PC-9 (cell line): ENCODE data around the gene RHOT1. TPM values are rescaled to one million over a fixed set of nuclear protein-coding genes. Genes with fewer than 3 reads are reported as not detected.
"Not testable (repeated sequence)": the region's sequence is repeated elsewhere in the genome, so short reads cannot be mapped to it uniquely, and the experiment has no call there.

ENCODE experiments used
- BruUV-seq: library from RNA; stranded (reverse); fragments of 400-500 nt; replicated peaks from 2 replicates; lab custom pipeline; 2021; lab: Mats Ljungman, UMichigan
- CTCF ChIA-PET: fragments of 300-600 bp; sonication (Branson Sonifier 250); formaldehyde crosslinking; loops from one replicate; lab custom pipeline; 2022; ENCODE audit warnings: antibody characterized with exemption; lab: Charles Lee
- POLR2A ChIA-PET: fragments of 300-600 bp; sonication (Branson Sonifier 250); formaldehyde crosslinking; loops from one replicate; lab custom pipeline; 2022; ENCODE audit warnings: antibody characterized with exemption; ENCODE audit not compliant: unreplicated experiment; lab: Charles Lee
- DNase-seq, 2 experiments: peaks; one replicate each; pipeline versions ENCODE4 v3.0.0 to v3.0.0-alpha.2; 2015 to 2022; ENCODE audit warnings: mixed read lengths in 1 of 2
- H2AFZ ChIP-seq: fragments of 200-600 bp; sonication (generic); 2 replicates; pipeline ENCODE4 v1.8.1; 2017; ENCODE audit warnings: antibody characterized with exemption
- H3F3A ChIP-seq: fragments of 200-600 bp; sonication (generic); 2 replicates; pipeline ENCODE4 v1.8.1; 2017; ENCODE audit warnings: antibody characterized with exemption, mild to moderate bottlenecking, low read depth; ENCODE audit not compliant: insufficient read depth
- H3K27ac ChIP-seq: fragments of 200-600 bp; sonication (generic); 2 replicates; pipeline ENCODE4 v1.6.1; 2016; ENCODE audit warnings: mixed run types
- H3K27me3 ChIP-seq: fragments of 200-600 bp; sonication (generic); 2 replicates; pipeline ENCODE4 v1.6.1; 2016; ENCODE audit warnings: low read depth, mixed run types; ENCODE audit not compliant: insufficient read depth
- H3K36me3 ChIP-seq: fragments of 200-600 bp; sonication (generic); 2 replicates; pipeline ENCODE4 v1.6.1; 2016; ENCODE audit warnings: low read depth, mixed run types
- H3K4me1 ChIP-seq: fragments of 200-600 bp; sonication (generic); replicated peaks from 2 replicates; pipeline ENCODE4 v1.6.1; 2016; ENCODE audit warnings: mixed run types; ENCODE audit not compliant: insufficient read depth
- H3K4me2 ChIP-seq: fragments of 200-600 bp; sonication (generic); 2 replicates; pipeline ENCODE4 v1.6.1; 2017; ENCODE audit warnings: mixed run types
- H3K4me3 ChIP-seq: fragments of 200-600 bp; sonication (generic); 2 replicates; pipeline ENCODE4 v1.6.1; 2016; ENCODE audit warnings: mixed run types
- H3K79me2 ChIP-seq: fragments of 200-600 bp; sonication (generic); 2 replicates; pipeline ENCODE4 v1.6.1; 2017; ENCODE audit warnings: low read depth, mixed run types
- H3K9me2 ChIP-seq: fragments of 200-600 bp; sonication (generic); 2 replicates; pipeline ENCODE4 v1.8.1; 2017; ENCODE audit warnings: mild to moderate bottlenecking; ENCODE audit not compliant: insufficient read depth
- H3K9me3 ChIP-seq: fragments of 200-600 bp; sonication (generic); 2 replicates; pipeline ENCODE4 v1.8.1; 2016; ENCODE audit warnings: low read depth; ENCODE audit not compliant: insufficient read depth
- H4K20me1 ChIP-seq: fragments of 200-600 bp; sonication (generic); 2 replicates; pipeline ENCODE4 v1.8.1; 2017; ENCODE audit not compliant: insufficient read depth
- EZH2 ChIP-seq: fragments of 200-600 bp; sonication (generic); IDR thresholded peaks from 2 replicates; pipeline ENCODE4 v1.8.0; 2017; ENCODE audit warnings: antibody characterized with exemption, low read depth
- intact Hi-C: fragments of 100-400 bp; cut with micrococcal nuclease; formaldehyde crosslinking; loops from one replicate; pipeline ENCODE4 v1.10.0; 2022; ENCODE audit not compliant: unreplicated experiment
- total RNA-seq: library from RNA; stranded (reverse); gene quantifications from 2 replicates; pipeline ENCODE4 v1.2.3, GENCODE V29; 2021
- TF ChIP-seq, protein P1 (sequence below): fragments of 200-600 bp; sonication (generic); conservative IDR thresholded peaks from 2 replicates; pipeline ENCODE4 v1.6.1; 2017; ENCODE audit warnings: mixed run types, antibody characterized with exemption, mild to moderate bottlenecking, moderate library complexity

RHOT1 gene
- total RNA-seq, 1 experiment from 2014 or later, result 28.3 TPM

DNA sequence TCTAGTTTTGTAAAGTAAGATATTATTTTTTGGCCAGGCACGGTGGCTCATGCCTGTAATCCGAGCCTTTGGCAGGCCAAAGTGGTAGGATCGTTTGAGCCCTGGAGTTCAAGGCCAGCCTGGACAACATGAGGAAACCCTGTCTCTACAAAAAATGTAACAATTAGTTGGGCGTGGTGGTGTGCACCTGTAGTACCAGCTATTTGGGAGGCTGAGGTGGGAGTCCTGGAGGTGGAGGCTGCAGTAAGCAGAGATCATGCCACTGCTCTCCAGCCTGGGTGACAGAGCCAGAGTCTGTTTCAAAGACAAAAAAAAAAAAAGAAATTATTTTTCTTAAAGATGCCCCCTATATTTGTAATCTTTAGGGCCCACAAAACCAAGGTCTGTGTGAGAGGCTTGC lies 16.0 kb upstream of the RHOT1 start:
- Histone ChIP-seq H2AFZ (no peak overlapping the region), H3K9me3 (no peaks in the 10 kb centered on the region), H4K20me1 (no peaks in the 10 kb centered on the region), H3K4me2 (no peak overlapping the region), H3K79me2 (no peaks in the 10 kb centered on the region), H3K27ac (no peak overlapping the region), H3K4me3 (no peak overlapping the region), H3K27me3 (no peaks in the 10 kb centered on the region), H3K9me2 (no peaks in the 10 kb centered on the region), H3K4me1 (peaks cover 10% of the 10 kb centered on the region; the same call in 1 of the 2 replicates), H3K36me3 (no peaks in the 10 kb centered on the region), H3F3A (peaks cover 4% of the 10 kb centered on the region; the same call in 1 of the 2 replicates)
- ChIA-PET CTCF (no interaction called here), POLR2A (no interaction called here)
- DNase-seq, result no peak
- BruUV-seq, result no TSS peak
- TF ChIP-seq, protein P1, sequence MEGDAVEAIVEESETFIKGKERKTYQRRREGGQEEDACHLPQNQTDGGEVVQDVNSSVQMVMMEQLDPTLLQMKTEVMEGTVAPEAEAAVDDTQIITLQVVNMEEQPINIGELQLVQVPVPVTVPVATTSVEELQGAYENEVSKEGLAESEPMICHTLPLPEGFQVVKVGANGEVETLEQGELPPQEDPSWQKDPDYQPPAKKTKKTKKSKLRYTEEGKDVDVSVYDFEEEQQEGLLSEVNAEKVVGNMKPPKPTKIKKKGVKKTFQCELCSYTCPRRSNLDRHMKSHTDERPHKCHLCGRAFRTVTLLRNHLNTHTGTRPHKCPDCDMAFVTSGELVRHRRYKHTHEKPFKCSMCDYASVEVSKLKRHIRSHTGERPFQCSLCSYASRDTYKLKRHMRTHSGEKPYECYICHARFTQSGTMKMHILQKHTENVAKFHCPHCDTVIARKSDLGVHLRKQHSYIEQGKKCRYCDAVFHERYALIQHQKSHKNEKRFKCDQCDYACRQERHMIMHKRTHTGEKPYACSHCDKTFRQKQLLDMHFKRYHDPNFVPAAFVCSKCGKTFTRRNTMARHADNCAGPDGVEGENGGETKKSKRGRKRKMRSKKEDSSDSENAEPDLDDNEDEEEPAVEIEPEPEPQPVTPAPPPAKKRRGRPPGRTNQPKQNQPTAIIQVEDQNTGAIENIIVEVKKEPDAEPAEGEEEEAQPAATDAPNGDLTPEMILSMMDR, result no peak
- TF ChIP-seq EZH2, result no peak
- intact Hi-C loops, result no loop called here

DNA sequence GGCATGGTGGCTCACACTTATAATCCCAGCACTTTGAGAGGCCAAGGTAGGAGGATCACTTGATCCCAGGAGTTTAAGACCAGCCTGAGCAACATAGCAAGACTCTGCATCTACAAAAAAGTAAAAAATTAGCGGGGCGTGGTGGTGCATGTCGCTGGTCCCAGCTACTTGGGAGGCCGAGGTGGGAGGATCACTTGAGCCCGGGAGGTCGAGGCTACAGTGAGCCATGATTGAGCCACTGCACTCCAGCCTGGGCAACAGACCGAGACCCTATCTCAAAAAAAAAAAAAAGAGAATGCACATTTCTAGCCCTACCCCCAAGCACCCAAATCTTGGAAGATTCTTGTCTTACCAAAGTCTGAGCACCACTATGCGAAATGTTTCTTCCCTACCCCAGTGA lies 15.6 kb upstream of the RHOT1 start:
- Histone ChIP-seq H3K27me3 (no peaks in the 10 kb centered on the region), H3K4me3 (peak overlapping the region; percentile 67; the same call in 1 of the 2 replicates), H4K20me1 (no peaks in the 10 kb centered on the region), H2AFZ (peak overlapping the region; percentile 76; the same call in 1 of the 2 replicates), H3K27ac (peak overlapping the region; percentile 16; the same call in 1 of the 2 replicates), H3F3A (peaks cover 4% of the 10 kb centered on the region; the same call in 1 of the 2 replicates), H3K9me3 (no peaks in the 10 kb centered on the region), H3K4me2 (peak overlapping the region; percentile 76), H3K79me2 (no peaks in the 10 kb centered on the region), H3K36me3 (no peaks in the 10 kb centered on the region), H3K4me1 (peaks cover 10% of the 10 kb centered on the region; the same call in 1 of the 2 replicates), H3K9me2 (no peaks in the 10 kb centered on the region)
- intact Hi-C loops, result no loop called here
- ChIA-PET CTCF (no interaction called here), POLR2A (no interaction called here)
- DNase-seq, result no peak
- TF ChIP-seq, protein P1, result no peak
- no peak for TF ChIP-seq EZH2
- BruUV-seq, result no TSS peak

DNA sequence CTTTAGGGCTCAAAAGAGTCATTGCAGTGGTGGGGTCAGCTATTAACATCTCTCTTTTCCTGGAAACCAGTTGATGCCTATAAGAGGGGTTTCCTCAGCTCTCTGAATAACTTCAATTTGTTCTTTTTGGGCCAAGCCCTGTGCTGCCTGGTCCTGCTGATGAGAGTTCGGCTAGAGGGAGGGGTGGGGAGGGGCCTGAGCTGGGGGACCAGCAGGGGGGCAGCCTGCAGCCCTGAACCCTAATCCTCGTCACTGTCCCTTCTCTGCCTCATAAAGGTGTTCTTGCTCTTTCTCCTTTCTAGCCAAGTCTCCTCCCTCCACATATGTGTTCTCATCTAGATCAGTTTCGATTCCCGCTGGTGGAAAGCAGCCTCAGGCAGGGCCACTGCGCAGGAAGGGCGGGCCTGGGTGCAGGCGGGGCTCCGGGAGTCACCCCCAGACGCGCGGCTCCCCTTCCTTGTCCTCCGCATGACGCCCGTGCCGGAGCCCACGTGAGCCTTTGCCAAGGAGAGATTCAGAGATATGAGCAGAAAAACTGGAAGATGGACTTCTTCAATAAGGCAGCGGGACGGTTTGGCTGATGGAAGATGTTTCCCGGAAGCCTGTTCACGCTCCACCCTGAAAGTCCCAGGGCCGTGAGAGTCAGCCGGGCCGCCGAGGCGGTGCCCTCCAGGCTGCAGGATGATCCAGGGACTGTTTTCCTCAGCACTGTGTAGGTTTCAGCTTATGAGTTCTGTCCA lies 15.0 kb upstream of the RHOT1 start:
- no peak for TF ChIP-seq EZH2
- TF ChIP-seq, protein P1, result no peak
- Histone ChIP-seq H3K27ac (peak overlapping the region; percentile 16; the same call in 1 of the 2 replicates), H3K27me3 (no peaks in the 10 kb centered on the region), H3K4me2 (peak overlapping the region; percentile 76), H3K4me3 (peak overlapping the region; percentile 67), H3F3A (peaks cover 4% of the 10 kb centered on the region; the same call in 1 of the 2 replicates), H3K4me1 (peaks cover 10% of the 10 kb centered on the region; the same call in 1 of the 2 replicates), H3K9me2 (no peaks in the 10 kb centered on the region), H2AFZ (peak overlapping the region; percentile 76), H3K36me3 (no peaks in the 10 kb centered on the region), H3K9me3 (no peaks in the 10 kb centered on the region), H4K20me1 (no peaks in the 10 kb centered on the region), H3K79me2 (no peaks in the 10 kb centered on the region)
- CTCF ChIA-PET, result interaction anchor here (0.6 kb wide), 1 partner anchor 122 kb away, joined by 3 read pairs; no protein-coding TSS in a partner anchor
- peak; percentile 60 to 81 for DNase-seq
- POLR2A ChIA-PET, result interaction anchor here (0.6 kb wide), 2 partner anchors 317 to 1254 kb away, joined by 7 to 13 read pairs; no protein-coding TSS in a partner anchor
- BruUV-seq, result no TSS peak
- intact Hi-C loops, result no loop called here

DNA sequence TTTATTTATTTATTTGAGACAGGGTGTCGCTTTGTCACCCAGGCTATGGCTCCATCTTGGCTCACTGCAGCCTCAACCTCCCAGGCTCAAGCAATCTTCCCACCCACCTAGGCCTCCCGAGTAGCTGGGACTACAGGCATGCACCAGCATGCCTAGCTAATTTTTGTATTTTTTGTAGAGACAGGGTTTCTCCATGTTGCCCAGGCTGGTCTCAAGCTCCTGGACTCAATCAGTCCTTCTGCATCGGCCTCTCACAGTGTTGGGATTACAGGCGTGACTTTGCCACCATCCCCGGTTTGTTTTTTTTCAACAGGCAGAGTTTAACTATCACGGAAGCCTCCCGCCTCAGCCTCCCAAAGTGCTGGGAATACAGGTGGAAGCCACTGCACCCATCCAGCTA lies 13.8 kb upstream of the RHOT1 start:
- intact Hi-C loops, DNase-seq, H2AFZ ChIP-seq, H3K36me3 ChIP-seq, H3K4me1 ChIP-seq, H3K27me3 ChIP-seq, H3K9me2 ChIP-seq, H3K27ac ChIP-seq, H3K79me2 ChIP-seq, BruUV-seq, H3K4me3 ChIP-seq, H4K20me1 ChIP-seq, H3F3A ChIP-seq, H3K9me3 ChIP-seq: not testable (repeated sequence)
- CTCF ChIA-PET, result interaction anchor here (0.6 kb wide), 2 partner anchors 204 to 473 kb away, joined by 3 read pairs; no protein-coding TSS in a partner anchor
- POLR2A ChIA-PET, result interaction anchor here (0.6 kb wide), 1 partner anchor 1189 kb away, joined by 8 read pairs; no protein-coding TSS in a partner anchor
- peak overlapping the region; percentile 76; the same call in 1 of the 2 replicates for H3K4me2 ChIP-seq
